Limb (tissue), 2 donors: Measurements from ENCODE around the gene SLC39A2.
"Not testable (repeated sequence)": the region's sequence is repeated elsewhere in the genome, so short reads cannot be mapped to it uniquely, and the experiment has no call there.

Experiments used
- DNase-seq, 2 donors: peaks; one replicate each; pipeline ENCODE4 v3.0.0-alpha.2; 2016; ENCODE audit errors: extremely low spot score in 2 of 2

Gene SLC39A2

DNA sequence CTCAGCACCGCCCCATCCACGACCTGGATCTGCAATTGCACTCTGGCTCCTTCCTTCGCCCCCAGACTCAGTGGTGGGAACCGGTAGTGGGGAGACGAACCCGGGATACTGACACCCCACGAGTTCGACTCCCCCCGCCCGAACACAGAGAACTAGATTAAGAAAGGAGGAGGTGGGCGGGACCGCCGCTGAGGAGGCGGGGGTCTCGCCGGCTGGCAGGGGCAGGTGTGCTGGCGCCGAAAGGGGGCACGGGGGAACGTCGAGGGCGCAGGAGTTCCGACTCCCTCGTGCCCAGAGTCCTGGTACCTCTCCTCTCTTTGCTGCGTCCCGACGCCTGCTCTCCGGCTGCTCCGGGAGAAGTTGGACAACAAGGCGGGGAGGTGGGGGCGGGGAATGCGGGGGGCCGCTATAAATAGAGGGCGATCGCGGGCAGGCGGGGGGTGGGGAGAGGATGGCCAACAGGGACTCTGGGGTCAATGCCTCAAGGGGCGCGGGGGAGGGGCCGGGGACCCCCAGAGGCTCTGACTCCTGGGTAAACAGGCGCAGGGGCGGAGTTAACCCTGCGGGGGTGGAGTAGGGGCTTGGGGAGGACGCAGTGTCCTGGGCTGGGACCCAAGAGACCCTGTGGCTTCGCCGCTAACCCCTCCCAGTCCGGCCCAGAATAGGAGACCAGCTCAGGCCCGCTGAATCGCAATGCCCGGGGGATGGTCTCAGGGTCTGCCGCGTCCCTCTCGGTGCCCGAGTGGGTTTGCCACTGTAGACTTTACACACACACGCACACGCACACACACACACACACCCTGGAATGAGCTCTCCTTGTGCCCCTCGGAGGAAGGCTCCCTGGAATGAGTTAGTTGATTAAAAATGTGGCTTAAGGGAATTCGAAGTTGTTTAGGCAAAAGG is 26.5 kb downstream of the SLC39A2 start:
- DNase-seq: peak; percentile 38 to 79

GRCh38 chr14:21026274-21026987 is 27.3 kb downstream of the SLC39A2 start:
- DNase-seq: peak; percentile 21 to 80

DNA sequence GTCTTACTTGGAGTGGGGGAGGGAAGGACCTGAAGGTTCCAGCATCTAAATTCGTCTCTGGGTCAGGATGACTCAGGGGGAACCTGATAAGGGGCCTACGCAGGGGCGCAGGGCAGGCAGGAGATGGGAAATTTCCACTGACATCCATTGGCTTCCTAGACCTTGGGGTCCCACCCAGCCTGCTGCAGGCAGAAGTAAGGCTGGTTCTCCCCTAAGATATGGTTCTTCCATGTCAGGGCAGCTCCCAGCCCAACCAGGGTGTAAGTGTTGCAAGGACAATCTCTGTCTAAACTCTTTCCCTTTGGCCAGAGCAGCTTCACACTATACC is 27.9 kb downstream of the SLC39A2 start:
- no peak for DNase-seq

GRCh38 chr14:21029917-21030316 is 30.8 kb downstream of the SLC39A2 start, which contains the start of gene TPPP2:
TSS of gene TPPP2 (plus strand) at chr14:21030217. CDS start at chr14:21030582, 365 bp downstream.
- DNase-seq: no peak

- DNase-seq: no peak
These were observed 31.4 kb downstream of the SLC39A2 start for GRCh38 chr14:21030531-21030930.

GRCh38 chr14:21032326-21033132 is 33.4 kb downstream of the SLC39A2 start:
- DNase-seq: no peak

GRCh38 chr14:21033133-21033698 is 34.1 kb downstream of the SLC39A2 start:
- DNase-seq: no peak

GRCh38 chr14:21034707-21035106 is 35.6 kb downstream of the SLC39A2 start, which contains the start of gene RNASE13:
TSS of gene RNASE13 (minus strand) at chr14:21034807. CDS start at chr14:21034288, 519 bp downstream.
- DNase-seq: no peak

DNA sequence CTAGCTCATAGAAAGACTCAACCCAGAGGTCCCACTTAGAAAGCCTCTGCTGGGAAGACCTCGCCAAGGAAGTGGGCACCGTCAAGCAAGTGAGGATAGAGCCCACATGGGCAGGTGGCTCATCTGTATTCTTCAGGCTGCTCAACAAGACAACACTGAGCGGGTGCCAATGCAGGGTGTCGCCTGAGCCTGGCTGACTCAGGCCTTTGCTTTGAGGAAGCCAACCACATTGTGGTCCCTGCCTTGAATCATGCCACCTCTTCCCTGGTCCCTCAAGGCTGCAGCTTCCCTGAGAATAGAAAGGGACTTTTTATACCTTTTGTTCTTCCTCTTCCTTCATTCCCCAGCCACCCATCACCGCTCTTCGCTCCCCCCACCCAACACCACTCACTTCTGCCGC is 37.7 kb downstream of the SLC39A2 start:
- DNase-seq: no peak

GRCh38 chr14:21037156-21037555 is 38.1 kb downstream of the SLC39A2 start:
- DNase-seq: no peak

GRCh38 chr14:21038441-21039422 is 39.6 kb downstream of the SLC39A2 start:
- DNase-seq: peak; percentile 71 to 89

- peak; percentile 68 to 91 for DNase-seq
These were observed 40.7 kb downstream of the SLC39A2 start for GRCh38 chr14:21039585-21040369.

GRCh38 chr14:21040370-21040925 is 41.4 kb downstream of the SLC39A2 start:
- no peak for DNase-seq

GRCh38 chr14:21040941-21041340 is 41.8 kb downstream of the SLC39A2 start:
- DNase-seq: not testable (repeated sequence)

DNA sequence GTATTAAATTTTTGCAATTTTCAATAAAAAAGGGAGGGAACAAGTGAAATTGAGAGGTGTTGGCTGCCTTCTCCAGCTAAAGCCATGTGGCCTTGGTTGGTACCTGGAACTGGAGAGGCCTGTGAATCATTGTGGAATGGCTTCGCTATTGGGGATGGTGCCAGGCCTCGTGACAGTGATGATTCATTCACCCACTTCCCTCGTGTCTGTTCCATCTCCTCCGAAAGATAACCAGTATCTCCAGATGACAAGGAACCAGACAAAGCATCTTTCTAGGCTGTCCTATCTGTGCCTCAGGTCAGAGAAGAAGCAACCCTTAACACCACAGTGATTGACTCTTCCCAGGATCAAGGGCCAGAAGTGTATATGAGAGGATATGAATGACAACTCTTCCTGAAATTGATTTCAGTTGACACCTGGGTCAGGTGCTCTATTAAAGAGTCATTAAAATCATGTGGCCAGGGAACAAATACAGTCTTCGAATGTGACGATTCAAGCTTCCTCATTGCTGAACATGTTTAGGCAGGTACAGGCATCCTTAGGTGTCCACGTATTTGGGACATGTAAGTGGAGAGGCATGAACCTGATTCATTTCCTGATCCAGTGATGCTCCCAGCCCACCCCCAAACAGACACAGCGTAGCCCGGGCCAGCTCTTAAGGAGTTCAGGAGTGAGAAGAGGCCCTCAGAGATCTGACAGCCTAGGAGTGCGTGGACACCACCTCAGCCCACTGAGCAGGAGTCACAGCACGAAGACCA is 42.8 kb downstream of the SLC39A2 start, which contains the start of gene RNASE7:
Gene RNASE7 (plus strand): TSS at position 687 of the 758 bp plus-strand sequence. CDS start 631 bp downstream, outside the sequence.
- no peak for DNase-seq

DNA sequence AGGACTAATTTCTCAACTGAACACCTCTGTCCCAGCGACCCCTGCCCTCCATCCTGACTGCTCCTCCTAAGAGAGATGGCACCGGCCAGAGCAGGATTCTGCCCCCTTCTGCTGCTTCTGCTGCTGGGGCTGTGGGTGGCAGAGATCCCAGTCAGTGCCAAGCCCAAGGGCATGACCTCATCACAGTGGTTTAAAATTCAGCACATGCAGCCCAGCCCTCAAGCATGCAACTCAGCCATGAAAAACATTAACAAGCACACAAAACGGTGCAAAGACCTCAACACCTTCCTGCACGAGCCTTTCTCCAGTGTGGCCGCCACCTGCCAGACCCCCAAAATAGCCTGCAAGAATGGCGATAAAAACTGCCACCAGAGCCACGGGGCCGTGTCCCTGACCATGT is 43.8 kb downstream of the SLC39A2 start:
- DNase-seq: no peak

GRCh38 chr14:21043387-21043973 is 44.4 kb downstream of the SLC39A2 start:
- no peak for DNase-seq
